WTC11 (cell line): ENCODE results near the gene TOM1.

Experiments used
- CREB1 ChIP-seq: sonication (generic); formaldehyde crosslinking; IDR thresholded peaks from 2 replicates; pipeline ENCODE4 v1.8.0; 2023; ENCODE audit warnings: mild to moderate bottlenecking, missing genetic modification reagents
- ETV6 ChIP-seq: sonication (generic); formaldehyde crosslinking; IDR thresholded peaks from 2 replicates; pipeline ENCODE4 v1.8.1; 2022; ENCODE audit warnings: mild to moderate bottlenecking, missing genetic modification reagents
- NR2C2 ChIP-seq: sonication (generic); formaldehyde crosslinking; IDR thresholded peaks from 2 replicates; pipeline ENCODE4 v1.8.0; 2022; ENCODE audit warnings: mild to moderate bottlenecking, missing genetic modification reagents
- TF ChIP-seq, protein P1 (sequence below): fragments of 200-600 bp; IDR thresholded peaks from 2 replicates; pipeline ENCODE4 v1.8.0; 2022; ENCODE audit warnings: antibody characterized with exemption
- TF ChIP-seq, protein P2 (sequence below): sonication (generic); formaldehyde crosslinking; IDR thresholded peaks from 2 replicates; pipeline ENCODE4 v1.8.1; 2022; ENCODE audit warnings: mild to moderate bottlenecking, missing genetic modification reagents, moderate library complexity, borderline replicate concordance
- TF ChIP-seq, protein P3 (sequence below): sonication (generic); formaldehyde crosslinking; IDR thresholded peaks from 2 replicates; pipeline ENCODE4 v1.8.1; 2022; ENCODE audit warnings: missing genetic modification reagents, borderline replicate concordance
- TF ChIP-seq, protein P4 (sequence below): fragments of 250-450 bp; sonication (Bioruptor Pico); IDR thresholded peaks from 2 replicates; pipeline ENCODE4 v1.8.0; 2021; ENCODE audit warnings: mild to moderate bottlenecking
- TF ChIP-seq, protein P5 (sequence below): fragments of 250-450 bp; sonication (Bioruptor Pico); IDR thresholded peaks from 2 replicates; pipeline ENCODE4 v1.9.0; 2021; ENCODE audit warnings: mild to moderate bottlenecking, borderline replicate concordance
- TF ChIP-seq, protein P6 (sequence below): sonication (generic); formaldehyde crosslinking; IDR thresholded peaks from 2 replicates; pipeline ENCODE4 v1.8.0; 2023; ENCODE audit warnings: missing genetic modification reagents

DNA sequence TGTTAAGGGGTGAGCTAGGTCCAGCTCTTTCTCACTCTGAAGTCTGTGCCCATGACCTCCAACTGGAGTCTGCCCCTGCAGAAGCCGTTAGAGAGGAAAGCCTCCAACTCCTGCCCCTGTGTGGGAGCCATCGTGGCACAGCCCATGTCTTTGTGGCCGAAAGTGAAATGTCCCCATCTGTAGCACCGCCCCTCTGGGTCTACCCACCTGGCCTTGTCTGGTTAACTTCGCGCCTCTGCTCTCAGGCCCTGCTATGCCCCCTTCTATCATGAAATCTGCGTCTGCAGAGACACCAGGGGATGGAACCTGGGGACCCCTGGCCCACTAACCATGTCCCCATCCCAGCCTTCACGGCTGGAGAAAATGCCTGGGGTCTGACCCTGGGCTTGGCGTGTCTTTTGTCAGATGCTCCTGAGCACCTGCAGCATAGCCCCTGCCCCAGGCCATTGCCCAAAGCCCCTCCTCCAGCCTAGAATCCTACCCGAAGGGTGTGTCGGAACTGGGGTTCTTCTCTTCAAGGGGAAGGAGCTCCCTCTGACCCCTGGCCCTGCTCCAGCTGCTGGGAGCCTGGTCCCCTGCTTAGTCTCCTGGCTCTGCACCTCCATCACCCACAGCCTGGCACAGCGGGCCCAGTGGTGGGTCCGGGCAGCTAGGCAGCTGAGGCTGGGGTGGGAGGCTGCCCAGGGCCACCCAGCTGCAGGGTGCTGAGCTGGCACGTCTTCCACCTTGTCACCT, 45.4 kb downstream of the TOM1 start:
- TF ChIP-seq, protein P1, sequence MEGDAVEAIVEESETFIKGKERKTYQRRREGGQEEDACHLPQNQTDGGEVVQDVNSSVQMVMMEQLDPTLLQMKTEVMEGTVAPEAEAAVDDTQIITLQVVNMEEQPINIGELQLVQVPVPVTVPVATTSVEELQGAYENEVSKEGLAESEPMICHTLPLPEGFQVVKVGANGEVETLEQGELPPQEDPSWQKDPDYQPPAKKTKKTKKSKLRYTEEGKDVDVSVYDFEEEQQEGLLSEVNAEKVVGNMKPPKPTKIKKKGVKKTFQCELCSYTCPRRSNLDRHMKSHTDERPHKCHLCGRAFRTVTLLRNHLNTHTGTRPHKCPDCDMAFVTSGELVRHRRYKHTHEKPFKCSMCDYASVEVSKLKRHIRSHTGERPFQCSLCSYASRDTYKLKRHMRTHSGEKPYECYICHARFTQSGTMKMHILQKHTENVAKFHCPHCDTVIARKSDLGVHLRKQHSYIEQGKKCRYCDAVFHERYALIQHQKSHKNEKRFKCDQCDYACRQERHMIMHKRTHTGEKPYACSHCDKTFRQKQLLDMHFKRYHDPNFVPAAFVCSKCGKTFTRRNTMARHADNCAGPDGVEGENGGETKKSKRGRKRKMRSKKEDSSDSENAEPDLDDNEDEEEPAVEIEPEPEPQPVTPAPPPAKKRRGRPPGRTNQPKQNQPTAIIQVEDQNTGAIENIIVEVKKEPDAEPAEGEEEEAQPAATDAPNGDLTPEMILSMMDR = no peak
- TF ChIP-seq CREB1 (CRISPR knock-in tag) (no peak), NR2C2 (CRISPR knock-in tag) (no peak), ETV6 (CRISPR knock-in tag) (no peak)
- TF ChIP-seq, protein P2, sequence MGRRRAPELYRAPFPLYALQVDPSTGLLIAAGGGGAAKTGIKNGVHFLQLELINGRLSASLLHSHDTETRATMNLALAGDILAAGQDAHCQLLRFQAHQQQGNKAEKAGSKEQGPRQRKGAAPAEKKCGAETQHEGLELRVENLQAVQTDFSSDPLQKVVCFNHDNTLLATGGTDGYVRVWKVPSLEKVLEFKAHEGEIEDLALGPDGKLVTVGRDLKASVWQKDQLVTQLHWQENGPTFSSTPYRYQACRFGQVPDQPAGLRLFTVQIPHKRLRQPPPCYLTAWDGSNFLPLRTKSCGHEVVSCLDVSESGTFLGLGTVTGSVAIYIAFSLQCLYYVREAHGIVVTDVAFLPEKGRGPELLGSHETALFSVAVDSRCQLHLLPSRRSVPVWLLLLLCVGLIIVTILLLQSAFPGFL (CRISPR knock-in tag) = no peak
- TF ChIP-seq, protein P3, sequence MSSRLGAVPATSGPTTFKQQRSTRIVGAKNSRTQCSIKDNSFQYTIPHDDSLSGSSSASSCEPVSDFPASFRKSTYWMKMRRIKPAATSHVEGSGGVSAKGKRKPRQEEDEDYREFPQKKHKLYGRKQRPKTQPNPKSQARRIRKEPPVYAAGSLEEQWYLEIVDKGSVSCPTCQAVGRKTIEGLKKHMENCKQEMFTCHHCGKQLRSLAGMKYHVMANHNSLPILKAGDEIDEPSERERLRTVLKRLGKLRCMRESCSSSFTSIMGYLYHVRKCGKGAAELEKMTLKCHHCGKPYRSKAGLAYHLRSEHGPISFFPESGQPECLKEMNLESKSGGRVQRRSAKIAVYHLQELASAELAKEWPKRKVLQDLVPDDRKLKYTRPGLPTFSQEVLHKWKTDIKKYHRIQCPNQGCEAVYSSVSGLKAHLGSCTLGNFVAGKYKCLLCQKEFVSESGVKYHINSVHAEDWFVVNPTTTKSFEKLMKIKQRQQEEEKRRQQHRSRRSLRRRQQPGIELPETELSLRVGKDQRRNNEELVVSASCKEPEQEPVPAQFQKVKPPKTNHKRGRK (CRISPR knock-in tag) = no peak
- TF ChIP-seq, protein P4, sequence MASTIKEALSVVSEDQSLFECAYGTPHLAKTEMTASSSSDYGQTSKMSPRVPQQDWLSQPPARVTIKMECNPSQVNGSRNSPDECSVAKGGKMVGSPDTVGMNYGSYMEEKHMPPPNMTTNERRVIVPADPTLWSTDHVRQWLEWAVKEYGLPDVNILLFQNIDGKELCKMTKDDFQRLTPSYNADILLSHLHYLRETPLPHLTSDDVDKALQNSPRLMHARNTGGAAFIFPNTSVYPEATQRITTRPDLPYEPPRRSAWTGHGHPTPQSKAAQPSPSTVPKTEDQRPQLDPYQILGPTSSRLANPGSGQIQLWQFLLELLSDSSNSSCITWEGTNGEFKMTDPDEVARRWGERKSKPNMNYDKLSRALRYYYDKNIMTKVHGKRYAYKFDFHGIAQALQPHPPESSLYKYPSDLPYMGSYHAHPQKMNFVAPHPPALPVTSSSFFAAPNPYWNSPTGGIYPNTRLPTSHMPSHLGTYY (CRISPR knock-in tag) = no peak
- TF ChIP-seq, protein P5, sequence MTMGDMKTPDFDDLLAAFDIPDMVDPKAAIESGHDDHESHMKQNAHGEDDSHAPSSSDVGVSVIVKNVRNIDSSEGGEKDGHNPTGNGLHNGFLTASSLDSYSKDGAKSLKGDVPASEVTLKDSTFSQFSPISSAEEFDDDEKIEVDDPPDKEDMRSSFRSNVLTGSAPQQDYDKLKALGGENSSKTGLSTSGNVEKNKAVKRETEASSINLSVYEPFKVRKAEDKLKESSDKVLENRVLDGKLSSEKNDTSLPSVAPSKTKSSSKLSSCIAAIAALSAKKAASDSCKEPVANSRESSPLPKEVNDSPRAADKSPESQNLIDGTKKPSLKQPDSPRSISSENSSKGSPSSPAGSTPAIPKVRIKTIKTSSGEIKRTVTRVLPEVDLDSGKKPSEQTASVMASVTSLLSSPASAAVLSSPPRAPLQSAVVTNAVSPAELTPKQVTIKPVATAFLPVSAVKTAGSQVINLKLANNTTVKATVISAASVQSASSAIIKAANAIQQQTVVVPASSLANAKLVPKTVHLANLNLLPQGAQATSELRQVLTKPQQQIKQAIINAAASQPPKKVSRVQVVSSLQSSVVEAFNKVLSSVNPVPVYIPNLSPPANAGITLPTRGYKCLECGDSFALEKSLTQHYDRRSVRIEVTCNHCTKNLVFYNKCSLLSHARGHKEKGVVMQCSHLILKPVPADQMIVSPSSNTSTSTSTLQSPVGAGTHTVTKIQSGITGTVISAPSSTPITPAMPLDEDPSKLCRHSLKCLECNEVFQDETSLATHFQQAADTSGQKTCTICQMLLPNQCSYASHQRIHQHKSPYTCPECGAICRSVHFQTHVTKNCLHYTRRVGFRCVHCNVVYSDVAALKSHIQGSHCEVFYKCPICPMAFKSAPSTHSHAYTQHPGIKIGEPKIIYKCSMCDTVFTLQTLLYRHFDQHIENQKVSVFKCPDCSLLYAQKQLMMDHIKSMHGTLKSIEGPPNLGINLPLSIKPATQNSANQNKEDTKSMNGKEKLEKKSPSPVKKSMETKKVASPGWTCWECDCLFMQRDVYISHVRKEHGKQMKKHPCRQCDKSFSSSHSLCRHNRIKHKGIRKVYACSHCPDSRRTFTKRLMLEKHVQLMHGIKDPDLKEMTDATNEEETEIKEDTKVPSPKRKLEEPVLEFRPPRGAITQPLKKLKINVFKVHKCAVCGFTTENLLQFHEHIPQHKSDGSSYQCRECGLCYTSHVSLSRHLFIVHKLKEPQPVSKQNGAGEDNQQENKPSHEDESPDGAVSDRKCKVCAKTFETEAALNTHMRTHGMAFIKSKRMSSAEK (CRISPR knock-in tag) = no peak
- TF ChIP-seq, protein P6, sequence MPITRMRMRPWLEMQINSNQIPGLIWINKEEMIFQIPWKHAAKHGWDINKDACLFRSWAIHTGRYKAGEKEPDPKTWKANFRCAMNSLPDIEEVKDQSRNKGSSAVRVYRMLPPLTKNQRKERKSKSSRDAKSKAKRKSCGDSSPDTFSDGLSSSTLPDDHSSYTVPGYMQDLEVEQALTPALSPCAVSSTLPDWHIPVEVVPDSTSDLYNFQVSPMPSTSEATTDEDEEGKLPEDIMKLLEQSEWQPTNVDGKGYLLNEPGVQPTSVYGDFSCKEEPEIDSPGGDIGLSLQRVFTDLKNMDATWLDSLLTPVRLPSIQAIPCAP (CRISPR knock-in tag) = no peak
